Suprapubic skin (tissue), 4 donors: Measurements from ENCODE around the gene RNF141.

Experiments used
- POLR2A ChIP-seq, 2 donors: fragments of 450-650 bp; IDR thresholded peaks; one replicate each; pipeline ENCODE4 v1.6.1; 2017; ENCODE audit warnings: antibody characterized with exemption in 2 of 2, mild to moderate bottlenecking in 2 of 2, moderate library complexity in 2 of 2
- POLR2AphosphoS5 ChIP-seq, 3 donors: sonication (generic); formaldehyde crosslinking; IDR thresholded peaks; one replicate each; pipeline ENCODE4 v1.6.1; 2017; ENCODE audit warnings: antibody characterized with exemption in 3 of 3
- TF ChIP-seq, protein P1 (sequence below), 2 donors: fragments of 200-600 bp in 1 of 2; fragments of 450-650 bp in 1 of 2; sonication (generic) in 1 of 2; IDR thresholded peaks; one replicate each; pipeline ENCODE4 v1.5.1; 2016 to 2019; ENCODE audit warnings: antibody characterized with exemption in 2 of 2, mild to moderate bottlenecking in 1 of 2, moderate library complexity in 1 of 2

GRCh38 chr11:10587995-10588394 is 47.0 kb upstream of the RNF141 start:
- no peak for TF ChIP-seq POLR2A (IDR thresholded peaks at IDR 0.05)
- TF ChIP-seq, protein P1, sequence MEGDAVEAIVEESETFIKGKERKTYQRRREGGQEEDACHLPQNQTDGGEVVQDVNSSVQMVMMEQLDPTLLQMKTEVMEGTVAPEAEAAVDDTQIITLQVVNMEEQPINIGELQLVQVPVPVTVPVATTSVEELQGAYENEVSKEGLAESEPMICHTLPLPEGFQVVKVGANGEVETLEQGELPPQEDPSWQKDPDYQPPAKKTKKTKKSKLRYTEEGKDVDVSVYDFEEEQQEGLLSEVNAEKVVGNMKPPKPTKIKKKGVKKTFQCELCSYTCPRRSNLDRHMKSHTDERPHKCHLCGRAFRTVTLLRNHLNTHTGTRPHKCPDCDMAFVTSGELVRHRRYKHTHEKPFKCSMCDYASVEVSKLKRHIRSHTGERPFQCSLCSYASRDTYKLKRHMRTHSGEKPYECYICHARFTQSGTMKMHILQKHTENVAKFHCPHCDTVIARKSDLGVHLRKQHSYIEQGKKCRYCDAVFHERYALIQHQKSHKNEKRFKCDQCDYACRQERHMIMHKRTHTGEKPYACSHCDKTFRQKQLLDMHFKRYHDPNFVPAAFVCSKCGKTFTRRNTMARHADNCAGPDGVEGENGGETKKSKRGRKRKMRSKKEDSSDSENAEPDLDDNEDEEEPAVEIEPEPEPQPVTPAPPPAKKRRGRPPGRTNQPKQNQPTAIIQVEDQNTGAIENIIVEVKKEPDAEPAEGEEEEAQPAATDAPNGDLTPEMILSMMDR (IDR thresholded peaks at IDR 0.05): no peak
- TF ChIP-seq POLR2AphosphoS5 (IDR thresholded peaks at IDR 0.05): no peak
